Measurements from ENCODE around the gene ANKRD17.
"Not testable (repeated sequence)": the region's sequence is repeated elsewhere in the genome, so short reads cannot be mapped to it uniquely, and the experiment has no call there.

Gene ANKRD17

DNA sequence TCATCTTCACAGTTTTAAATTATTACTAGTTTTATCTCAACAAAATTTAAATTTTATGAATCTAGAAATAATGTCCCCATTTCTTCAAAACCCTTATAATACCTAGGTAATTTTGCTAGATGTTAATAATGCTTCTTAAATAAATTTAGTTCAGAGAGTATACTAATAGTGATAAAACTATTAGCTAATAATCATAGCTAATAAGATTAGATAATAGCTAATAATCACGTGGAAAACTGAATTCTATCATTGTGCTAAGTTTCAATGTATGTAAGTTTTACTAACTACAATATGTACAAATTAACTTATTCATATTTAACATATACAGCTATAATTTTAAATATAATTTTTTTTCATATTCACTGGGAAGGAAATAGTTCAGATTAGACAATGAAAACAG lies 10.2 kb downstream of the ANKRD17 start:
- no peaks in the 10 kb centered on the region for H3K9me3 ChIP-seq (ENCODE audit: control insufficient read depth in 2 of 2, low read length in 2 of 2)
- H3K4me1 ChIP-seq (ENCODE audit: control insufficient read depth, insufficient read depth, low read length), result no peaks in the 10 kb centered on the region
- H3K9ac ChIP-seq (ENCODE audit: low read length in 2 of 2), result no peak overlapping the region
- no peak overlapping the region for H3K4me3 ChIP-seq (ENCODE audit: low read length in 2 of 2)
- H3K36me3 ChIP-seq (ENCODE audit: control insufficient read depth in 2 of 2, insufficient read depth in 2 of 2, low read length in 2 of 2), result peaks cover 0 to 4% of the 10 kb centered on the region in 2 donors
- H3K27me3 ChIP-seq (ENCODE audit: control insufficient read depth in 1 of 2, insufficient read depth in 2 of 2, low read length in 2 of 2), result no peaks in the 10 kb centered on the region
- H3K27ac ChIP-seq (ENCODE audit: low read length), result no peak overlapping the region

DNA sequence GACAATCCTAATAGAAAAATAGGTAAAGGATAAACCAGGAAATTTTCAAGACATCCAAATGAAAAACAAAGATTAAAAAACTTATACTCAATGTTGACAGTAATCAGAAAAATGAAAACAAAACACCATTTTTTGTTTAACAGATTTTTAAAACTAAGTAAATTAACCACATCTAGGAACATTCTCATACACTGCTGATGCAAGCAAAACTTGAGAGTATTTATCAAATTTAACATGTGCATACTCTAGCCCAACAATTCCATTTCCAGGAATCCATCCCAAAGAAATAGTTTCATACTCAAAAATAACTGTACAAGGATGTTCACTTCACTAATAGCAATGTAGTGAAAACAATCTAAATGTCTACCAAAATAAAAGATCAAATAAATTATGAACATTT lies 11.5 kb downstream of the ANKRD17 start:
- Histone ChIP-seq H3K9ac (ENCODE audit: low read length in 2 of 2) (no peak overlapping the region), H3K36me3 (ENCODE audit: control insufficient read depth in 2 of 2, insufficient read depth in 2 of 2, low read length in 2 of 2) (no peaks in the 10 kb centered on the region), H3K4me3 (ENCODE audit: low read length in 2 of 2) (no peak overlapping the region), H3K9me3 (ENCODE audit: control insufficient read depth in 2 of 2, low read length in 2 of 2) (no peaks in the 10 kb centered on the region), H3K4me1 (ENCODE audit: control insufficient read depth, insufficient read depth, low read length) (no peaks in the 10 kb centered on the region), H3K27ac (ENCODE audit: low read length) (no peak overlapping the region), H3K27me3 (ENCODE audit: control insufficient read depth in 1 of 2, insufficient read depth in 2 of 2, low read length in 2 of 2) (no peaks in the 10 kb centered on the region)

DNA sequence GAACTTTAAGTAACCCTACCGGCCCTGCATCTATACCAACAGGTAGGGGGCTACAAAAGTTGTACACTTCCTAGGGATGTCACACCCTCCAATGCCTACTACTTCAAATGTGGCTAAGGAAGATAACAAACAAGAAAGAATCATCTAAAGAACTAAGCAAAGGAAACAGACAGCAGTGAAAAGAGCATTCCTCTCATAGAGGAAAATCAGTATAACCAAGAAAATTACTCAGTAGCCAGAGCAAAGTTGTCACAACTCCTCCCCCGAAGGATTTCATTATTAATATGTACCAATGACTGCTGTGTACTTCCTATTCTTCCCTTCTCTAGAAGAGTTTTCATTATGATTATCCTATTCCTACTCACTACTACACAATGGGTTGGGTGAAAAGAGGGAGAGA lies 12.6 kb downstream of the ANKRD17 start:
- Histone ChIP-seq H3K9ac (ENCODE audit: low read length in 2 of 2) (no peak overlapping the region), H3K27ac (ENCODE audit: low read length) (no peak overlapping the region), H3K36me3 (ENCODE audit: control insufficient read depth in 2 of 2, insufficient read depth in 2 of 2, low read length in 2 of 2) (no peaks in the 10 kb centered on the region), H3K4me3 (ENCODE audit: low read length in 2 of 2) (no peak overlapping the region), H3K4me1 (ENCODE audit: control insufficient read depth, insufficient read depth, low read length) (no peaks in the 10 kb centered on the region), H3K27me3 (ENCODE audit: control insufficient read depth in 1 of 2, insufficient read depth in 2 of 2, low read length in 2 of 2) (no peaks in the 10 kb centered on the region), H3K9me3 (ENCODE audit: control insufficient read depth in 2 of 2, low read length in 2 of 2) (no peaks in the 10 kb centered on the region)

DNA sequence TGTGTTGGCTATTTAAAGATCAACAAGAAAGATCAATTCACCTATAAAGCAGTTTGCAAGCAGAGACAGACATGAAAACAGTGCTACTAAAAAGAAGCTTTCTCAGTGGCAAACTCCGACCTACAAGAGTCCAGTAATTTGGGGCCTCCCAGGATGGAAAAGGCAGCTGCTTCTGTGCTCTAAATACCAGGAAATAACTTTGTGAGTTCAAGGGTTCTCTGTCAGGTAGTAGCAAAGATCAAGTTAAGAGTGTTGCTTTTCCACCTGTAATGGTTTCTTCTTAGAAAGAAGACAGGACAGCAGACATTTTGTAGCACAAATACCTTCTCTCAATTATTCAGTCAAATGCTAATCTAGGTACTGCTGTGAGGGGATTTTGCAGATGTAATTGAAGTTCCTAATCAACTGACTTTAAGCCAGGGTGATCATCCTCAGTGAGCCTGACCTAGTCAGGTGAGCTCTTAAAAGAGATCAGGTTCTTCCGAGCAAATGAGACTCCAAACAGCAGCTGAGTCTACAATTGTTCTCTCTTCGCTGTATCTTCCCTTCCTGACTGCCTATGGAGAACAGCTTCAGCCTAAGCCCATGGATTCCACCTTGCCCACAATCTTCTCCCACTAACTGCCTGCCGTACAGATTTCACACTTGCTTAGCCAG lies 13.5 kb downstream of the ANKRD17 start:
- Histone ChIP-seq H3K4me1 (ENCODE audit: control insufficient read depth, insufficient read depth, low read length) (no peaks in the 10 kb centered on the region), H3K27me3 (ENCODE audit: control insufficient read depth in 1 of 2, insufficient read depth in 2 of 2, low read length in 2 of 2) (no peaks in the 10 kb centered on the region), H3K4me3 (ENCODE audit: low read length in 2 of 2) (no peak overlapping the region), H3K27ac (ENCODE audit: low read length) (no peak overlapping the region), H3K9ac (ENCODE audit: low read length in 2 of 2) (no peak overlapping the region), H3K36me3 (ENCODE audit: control insufficient read depth in 2 of 2, insufficient read depth in 2 of 2, low read length in 2 of 2) (no peaks in the 10 kb centered on the region), H3K9me3 (ENCODE audit: control insufficient read depth in 2 of 2, low read length in 2 of 2) (no peaks in the 10 kb centered on the region)

DNA sequence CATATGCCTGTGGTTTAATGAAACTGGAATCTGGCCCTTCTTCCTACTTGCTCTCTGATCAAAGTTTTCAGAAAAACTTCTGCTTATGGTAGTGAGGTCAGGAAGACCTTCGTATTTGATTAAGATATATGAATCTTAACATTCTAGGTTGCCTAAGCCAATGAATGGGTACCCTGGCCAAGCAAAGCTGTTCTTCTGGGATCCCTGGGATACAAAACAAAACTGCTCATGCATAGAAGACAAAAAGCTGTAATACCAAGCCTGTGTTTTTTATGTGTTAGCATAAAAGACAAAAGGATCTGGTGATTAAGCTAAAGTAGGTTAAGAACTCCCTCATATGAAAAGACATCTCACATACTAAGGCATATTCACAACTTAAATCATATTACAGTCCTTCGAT lies 21.6 kb downstream of the ANKRD17 start:
- no peak overlapping the region for H3K4me3 ChIP-seq (ENCODE audit: low read length in 2 of 2)
- H3K27ac ChIP-seq (ENCODE audit: low read length), result no peak overlapping the region
- no peaks in the 10 kb centered on the region for H3K9me3 ChIP-seq (ENCODE audit: control insufficient read depth in 2 of 2, low read length in 2 of 2)
- H3K9ac ChIP-seq (ENCODE audit: low read length in 2 of 2), result no peak overlapping the region
- no peaks in the 10 kb centered on the region for H3K4me1 ChIP-seq (ENCODE audit: control insufficient read depth, insufficient read depth, low read length)
- no peaks in the 10 kb centered on the region for H3K27me3 ChIP-seq (ENCODE audit: control insufficient read depth in 1 of 2, insufficient read depth in 2 of 2, low read length in 2 of 2)
- H3K36me3 ChIP-seq (ENCODE audit: control insufficient read depth in 2 of 2, insufficient read depth in 2 of 2, low read length in 2 of 2), result peaks cover 0 to 5% of the 10 kb centered on the region in 2 donors

DNA sequence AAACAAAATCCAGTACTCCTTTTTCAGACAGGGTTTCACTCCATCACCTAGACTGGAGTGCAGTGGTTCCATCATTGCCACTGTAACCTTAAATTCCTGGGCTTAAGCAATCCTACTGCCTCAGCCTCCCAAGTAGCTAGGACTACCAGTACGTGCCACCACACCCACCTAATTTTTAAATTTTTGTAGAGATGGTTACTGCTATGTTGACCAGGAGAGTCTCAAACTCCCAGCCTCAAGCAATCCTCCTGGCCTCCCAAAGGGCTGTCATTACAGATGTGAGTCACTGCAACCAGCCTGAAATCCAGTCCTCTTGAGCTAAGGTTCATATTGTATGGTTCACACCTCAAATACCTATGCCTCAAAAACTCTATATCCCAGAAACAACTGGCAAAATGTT lies 22.4 kb downstream of the ANKRD17 start:
- Histone ChIP-seq H3K36me3 (ENCODE audit: control insufficient read depth in 2 of 2, insufficient read depth in 2 of 2, low read length in 2 of 2) (peaks cover 0 to 5% of the 10 kb centered on the region in 2 donors), H3K4me1 (ENCODE audit: control insufficient read depth, insufficient read depth, low read length) (no peaks in the 10 kb centered on the region), H3K27ac (ENCODE audit: low read length) (no peak overlapping the region), H3K4me3 (ENCODE audit: low read length in 2 of 2) (no peak overlapping the region), H3K9ac (ENCODE audit: low read length in 2 of 2) (no peak overlapping the region), H3K9me3 (ENCODE audit: control insufficient read depth in 2 of 2, low read length in 2 of 2) (no peaks in the 10 kb centered on the region), H3K27me3 (ENCODE audit: control insufficient read depth in 1 of 2, insufficient read depth in 2 of 2, low read length in 2 of 2) (no peaks in the 10 kb centered on the region)

DNA sequence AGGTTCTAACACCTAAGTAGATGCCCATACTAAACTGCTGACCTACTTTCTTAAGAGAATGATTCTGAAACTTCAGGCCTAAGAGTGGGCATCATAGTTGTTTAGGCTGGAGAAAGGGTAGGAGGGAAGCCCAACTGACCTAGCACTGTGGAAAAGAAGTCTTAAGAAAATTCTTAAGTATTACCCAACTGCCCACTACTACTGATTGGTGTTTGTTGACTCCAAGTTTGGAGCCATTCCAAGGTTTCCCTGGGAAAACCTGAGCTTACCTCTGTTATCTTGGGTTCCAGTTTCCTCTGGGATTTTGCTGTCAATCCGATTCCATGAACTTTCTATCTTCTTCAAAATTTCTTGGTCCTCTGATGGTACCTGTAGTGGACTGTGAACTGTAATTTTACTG lies 23.9 kb downstream of the ANKRD17 start:
- Histone ChIP-seq H3K27me3 (ENCODE audit: control insufficient read depth in 1 of 2, insufficient read depth in 2 of 2, low read length in 2 of 2) (no peaks in the 10 kb centered on the region), H3K27ac (ENCODE audit: low read length) (no peak overlapping the region), H3K4me3 (ENCODE audit: low read length in 2 of 2) (no peak overlapping the region), H3K36me3 (ENCODE audit: control insufficient read depth in 2 of 2, insufficient read depth in 2 of 2, low read length in 2 of 2) (peaks cover 0 to 5% of the 10 kb centered on the region in 2 donors), H3K4me1 (ENCODE audit: control insufficient read depth, insufficient read depth, low read length) (no peaks in the 10 kb centered on the region), H3K9ac (ENCODE audit: low read length in 2 of 2) (no peak overlapping the region), H3K9me3 (ENCODE audit: control insufficient read depth in 2 of 2, low read length in 2 of 2) (no peaks in the 10 kb centered on the region)

DNA sequence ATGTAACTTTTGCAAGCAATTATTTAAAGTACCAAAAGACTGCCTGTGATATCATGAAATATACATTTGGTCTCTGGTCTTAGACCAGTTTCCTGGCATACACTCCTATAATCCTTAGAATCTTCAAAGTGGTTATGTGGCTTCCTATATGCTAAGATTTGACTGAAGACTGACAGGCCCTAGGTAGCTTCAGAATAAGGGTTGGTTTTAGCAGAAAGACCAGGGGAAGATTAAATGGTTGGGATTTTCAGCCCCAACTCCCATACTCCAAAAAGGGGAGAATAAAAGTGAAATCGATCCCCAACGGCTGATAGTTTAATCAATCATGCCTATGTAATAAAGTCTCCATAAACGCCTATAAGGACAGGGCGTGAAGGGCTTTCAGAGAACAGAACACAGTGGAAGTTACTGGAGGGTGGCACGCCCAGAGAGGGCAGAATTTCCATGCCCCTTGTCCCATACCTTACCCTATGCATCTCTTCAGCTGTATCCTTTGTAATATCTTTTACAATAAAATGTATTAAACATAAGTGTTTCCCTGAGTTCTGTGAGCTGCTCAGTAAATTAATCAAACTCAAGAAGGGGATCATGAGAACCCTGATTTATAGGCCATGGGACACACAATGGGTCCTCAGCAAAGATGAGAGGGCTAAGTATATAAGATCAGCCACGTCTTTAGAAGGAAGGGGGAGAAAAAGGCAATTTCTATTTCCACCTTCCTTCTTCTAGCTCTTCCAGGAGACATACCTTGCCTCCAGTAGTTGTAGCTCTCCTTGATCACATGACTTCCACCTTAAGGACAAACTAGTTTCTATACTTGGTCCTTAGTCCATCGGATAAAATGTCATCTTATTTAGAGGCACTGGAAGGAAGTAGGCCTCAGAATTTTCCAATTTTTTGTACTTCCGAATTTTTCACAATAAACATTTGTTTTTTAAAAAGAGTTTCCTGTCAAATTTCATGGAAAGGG lies 26.8 kb downstream of the ANKRD17 start:
- Histone ChIP-seq H3K27me3 (ENCODE audit: control insufficient read depth in 1 of 2, insufficient read depth in 2 of 2, low read length in 2 of 2) (no peaks in the 10 kb centered on the region), H3K4me3 (ENCODE audit: low read length in 2 of 2) (no peak overlapping the region), H3K9ac (ENCODE audit: low read length in 2 of 2) (no peak overlapping the region), H3K36me3 (ENCODE audit: control insufficient read depth in 2 of 2, insufficient read depth in 2 of 2, low read length in 2 of 2) (peaks cover 0 to 5% of the 10 kb centered on the region in 2 donors), H3K9me3 (ENCODE audit: control insufficient read depth in 2 of 2, low read length in 2 of 2) (no peaks in the 10 kb centered on the region), H3K27ac (ENCODE audit: low read length) (no peak overlapping the region), H3K4me1 (ENCODE audit: control insufficient read depth, insufficient read depth, low read length) (no peaks in the 10 kb centered on the region)

DNA sequence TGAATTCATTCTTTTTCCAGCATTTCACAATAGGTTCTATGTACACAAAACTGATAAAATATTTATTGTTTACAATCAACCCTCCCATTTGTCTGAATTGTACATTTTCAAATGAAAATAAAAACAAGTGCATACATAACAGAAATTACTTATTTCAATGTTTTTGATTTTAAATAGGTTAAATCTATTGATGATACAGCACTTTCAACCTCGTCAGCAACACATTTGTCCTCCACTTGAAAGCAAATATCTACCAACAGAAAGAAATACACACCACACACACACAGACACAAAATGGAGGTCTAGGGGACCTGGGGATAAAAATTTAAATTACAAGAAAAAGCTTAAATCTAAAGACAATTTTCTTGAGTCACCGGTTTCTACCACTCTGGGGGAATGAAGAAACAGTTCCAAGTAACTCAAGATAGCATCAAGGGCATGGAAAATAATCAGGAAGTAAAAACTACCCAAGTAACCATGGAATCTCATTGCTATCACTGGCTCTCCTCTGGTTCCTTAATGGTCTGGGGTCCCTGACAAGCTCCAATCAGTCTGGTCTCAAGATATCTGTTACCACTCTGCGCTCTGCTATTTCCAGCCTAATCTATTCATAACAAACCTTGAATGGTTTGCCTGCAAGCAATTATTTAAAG lies 27.6 kb downstream of the ANKRD17 start:
- no peak overlapping the region for H3K27ac ChIP-seq (ENCODE audit: low read length)
- H3K9ac ChIP-seq (ENCODE audit: low read length in 2 of 2), result no peak overlapping the region
- H3K36me3 ChIP-seq (ENCODE audit: control insufficient read depth in 2 of 2, insufficient read depth in 2 of 2, low read length in 2 of 2), result peaks cover 0 to 5% of the 10 kb centered on the region in 2 donors
- no peaks in the 10 kb centered on the region for H3K27me3 ChIP-seq (ENCODE audit: control insufficient read depth in 1 of 2, insufficient read depth in 2 of 2, low read length in 2 of 2)
- no peak overlapping the region for H3K4me3 ChIP-seq (ENCODE audit: low read length in 2 of 2)
- no peaks in the 10 kb centered on the region for H3K4me1 ChIP-seq (ENCODE audit: control insufficient read depth, insufficient read depth, low read length)
- no peaks in the 10 kb centered on the region for H3K9me3 ChIP-seq (ENCODE audit: control insufficient read depth in 2 of 2, low read length in 2 of 2)

DNA sequence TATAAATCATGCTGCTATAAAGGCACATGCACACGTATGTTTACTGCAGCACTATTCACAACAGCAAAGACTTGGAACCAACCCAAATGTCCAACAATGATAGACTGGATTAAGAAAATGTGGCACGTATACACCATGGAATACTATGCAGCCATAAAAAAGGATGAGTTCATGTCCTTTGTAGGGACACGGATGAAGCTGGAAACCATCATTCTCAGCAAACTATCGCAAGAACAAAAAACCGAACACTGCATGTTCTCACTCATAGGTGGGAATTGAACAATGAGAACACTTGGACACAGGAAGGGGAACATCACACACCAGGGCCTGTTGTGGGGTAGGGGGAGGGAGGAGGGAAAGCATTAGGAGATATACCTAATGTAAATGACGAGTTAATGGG lies 29.8 kb downstream of the ANKRD17 start:
- H3K4me1 ChIP-seq (ENCODE audit: control insufficient read depth, insufficient read depth, low read length); H3K27ac ChIP-seq (ENCODE audit: low read length); H3K9ac ChIP-seq (ENCODE audit: low read length in 2 of 2); H3K4me3 ChIP-seq (ENCODE audit: low read length in 2 of 2); H3K27me3 ChIP-seq (ENCODE audit: control insufficient read depth in 1 of 2, insufficient read depth in 2 of 2, low read length in 2 of 2); H3K9me3 ChIP-seq (ENCODE audit: control insufficient read depth in 2 of 2, low read length in 2 of 2); H3K36me3 ChIP-seq (ENCODE audit: control insufficient read depth in 2 of 2, insufficient read depth in 2 of 2, low read length in 2 of 2): not testable (repeated sequence)
